Endometrial microvascular endothelial cells (primary cell): ENCODE data around the gene SEMA5A. TPM values are rescaled to one million over a fixed set of nuclear protein-coding genes. Genes with fewer than 3 reads are reported as not detected.

ENCODE experiments used
- in situ Hi-C: cut with HindIII; loops from 2 replicates; pipeline ENCODE4 v1.10.0; 2017; ENCODE audit warnings: low sequenced_read_pairs, low pct_unique_long_range_greater_than_20kb; ENCODE audit errors: inconsistent ontology term
- total RNA-seq: library from RNA; depleted of rRNA; stranded (reverse); fragments of >200 nt; gene quantifications from one replicate; pipeline ENCODE4 v1.2.3, GENCODE V29; 2015; ENCODE audit errors: inconsistent ontology term

Gene SEMA5A
- total RNA-seq, 1 donor from 2014 or later: 0.37 TPM

DNA sequence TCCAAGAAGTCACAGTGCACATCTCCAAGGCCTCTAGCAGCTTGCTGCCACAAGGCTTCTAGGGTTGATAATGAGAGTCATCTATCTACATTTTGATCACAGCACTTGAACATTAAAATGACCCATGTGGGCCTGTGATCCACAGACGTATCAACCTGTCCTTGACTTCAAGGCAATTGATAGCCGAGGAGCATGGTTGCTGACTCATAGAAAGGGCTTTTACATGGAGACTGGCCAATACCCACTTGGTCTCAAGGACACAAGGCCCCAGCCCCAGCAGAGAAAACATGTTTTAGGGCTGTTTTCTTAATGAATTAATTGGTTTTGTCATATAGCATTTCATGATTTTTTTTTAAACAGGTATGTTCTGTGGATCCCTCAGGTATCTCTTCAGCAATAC, 314.0 kb downstream of the SEMA5A start:
- in situ Hi-C loops: no loop called here

DNA sequence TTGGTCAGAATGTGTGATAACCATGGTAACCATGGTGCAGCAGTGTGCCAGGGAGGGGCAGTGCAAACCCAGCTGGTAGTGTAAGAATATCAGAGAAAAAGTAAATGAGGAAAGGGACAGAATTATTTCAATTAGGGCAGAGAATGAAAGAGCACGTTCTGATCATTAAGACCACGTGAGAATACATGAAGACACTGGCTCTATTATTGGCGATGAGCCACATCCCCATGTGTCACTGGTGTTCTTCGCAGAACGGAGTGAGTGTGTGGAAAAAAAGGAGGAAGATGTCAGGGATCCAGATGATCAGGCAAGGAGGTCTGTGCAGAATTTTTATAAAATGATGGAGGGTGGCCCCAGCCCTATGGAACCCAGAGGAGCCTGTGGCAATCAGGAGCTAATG, 315.5 kb downstream of the SEMA5A start:
- in situ Hi-C loops: no loop called here

GRCh38 chr5:9226016-9226536, 319.8 kb downstream of the SEMA5A start:
- in situ Hi-C loops: no loop called here

GRCh38 chr5:9222054-9222976, 323.6 kb downstream of the SEMA5A start:
- in situ Hi-C loops: no loop called here

DNA sequence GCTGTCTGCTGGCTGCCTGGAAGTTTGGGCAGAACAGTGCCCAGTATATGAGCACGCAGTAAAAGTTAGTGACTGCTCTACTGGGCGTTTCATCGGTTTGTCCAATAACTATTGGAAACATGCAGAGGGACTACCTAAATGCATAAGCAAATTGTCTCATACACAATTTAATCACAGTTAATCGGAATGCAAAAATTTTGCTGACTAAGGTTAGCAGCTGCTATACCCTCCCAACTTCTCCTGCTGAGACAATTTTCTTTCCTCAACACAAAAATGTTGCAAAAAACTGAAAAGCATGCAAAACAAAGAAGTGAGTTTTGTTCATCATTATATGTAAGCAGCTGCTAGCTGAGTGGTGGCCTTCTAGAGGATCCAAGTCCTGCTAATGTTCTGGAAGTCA, 327.5 kb downstream of the SEMA5A start:
- in situ Hi-C loops: no loop called here

GRCh38 chr5:9212605-9213004, 333.3 kb downstream of the SEMA5A start:
- in situ Hi-C loops: no loop called here

DNA sequence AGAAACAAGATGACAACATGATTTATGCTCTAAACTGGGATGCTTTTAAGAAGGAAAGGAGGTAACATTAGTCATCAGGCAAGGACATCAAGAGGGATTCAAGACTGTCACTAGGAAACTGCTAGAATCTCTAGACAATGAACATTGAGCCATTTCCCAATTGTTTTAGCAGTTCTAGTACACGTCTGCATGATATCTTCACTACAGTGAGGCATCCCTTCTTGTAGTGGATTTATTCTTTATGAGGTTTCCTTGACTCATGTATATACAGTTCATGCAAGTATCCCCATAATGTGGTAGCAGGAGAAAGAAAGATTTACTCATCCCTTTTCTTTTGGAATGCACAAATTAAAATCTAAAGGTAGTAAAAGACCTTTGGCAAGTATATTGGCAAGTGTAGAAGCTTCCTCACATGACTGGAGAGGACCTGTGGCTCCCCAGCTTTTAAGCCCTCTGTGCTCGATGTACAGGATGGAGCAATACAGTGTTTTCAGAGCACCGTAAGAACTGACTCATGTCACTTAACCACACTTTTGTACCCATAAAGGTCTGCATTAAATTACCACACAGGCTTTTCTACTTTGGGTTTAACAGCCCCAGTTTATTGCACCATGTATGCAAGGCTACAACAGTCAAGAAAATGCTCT, 335.9 kb downstream of the SEMA5A start:
- in situ Hi-C loops: no loop called here

DNA sequence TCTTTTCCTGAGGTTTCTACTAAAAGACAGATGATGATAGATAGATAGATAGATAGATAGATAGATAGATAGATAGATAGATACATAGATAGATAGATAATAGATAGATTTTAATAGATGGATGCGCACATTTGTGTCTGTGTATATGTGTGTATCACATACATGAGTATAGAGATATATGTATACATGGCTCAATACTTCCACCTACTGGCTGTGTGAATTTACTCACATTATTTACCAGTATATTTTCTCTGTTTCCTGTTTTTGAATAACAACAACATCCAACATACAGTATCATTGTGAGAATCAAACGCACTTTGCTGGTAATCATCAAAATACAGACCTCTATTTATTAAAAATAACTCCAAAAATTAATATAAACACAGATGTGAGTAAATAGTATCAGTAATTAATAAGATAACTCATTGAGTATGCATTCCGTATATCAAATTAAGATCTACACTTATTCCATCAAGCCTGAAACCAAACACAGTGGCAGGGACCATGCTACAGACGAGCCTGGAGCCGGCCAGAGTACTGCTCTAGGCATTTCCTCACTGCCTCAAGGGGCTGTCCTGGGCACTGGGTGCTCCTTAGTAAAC, 338.0 kb downstream of the SEMA5A start:
- in situ Hi-C loops: no loop called here

GRCh38 chr5:9202636-9203035, 343.2 kb downstream of the SEMA5A start:
- in situ Hi-C loops: no loop called here

DNA sequence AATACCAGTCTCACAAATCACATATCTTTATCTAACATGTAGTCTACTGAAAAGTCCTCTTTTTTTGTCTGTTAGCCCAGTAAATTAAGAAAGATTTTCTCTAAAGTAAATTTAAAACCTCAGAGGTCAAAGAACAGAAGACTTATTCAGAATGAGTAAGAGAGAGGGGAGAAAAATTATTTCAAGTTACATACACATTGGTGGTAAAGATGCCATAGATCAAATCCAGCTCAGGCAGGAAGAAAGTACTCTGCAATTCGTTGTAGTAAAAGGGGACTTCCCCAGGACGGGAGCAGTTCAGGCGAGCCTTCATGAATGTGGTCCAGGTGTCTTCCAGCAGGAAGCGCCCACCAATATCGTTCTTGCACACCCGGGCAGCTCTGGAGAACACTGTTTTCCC, 344.1 kb downstream of the SEMA5A start:
- in situ Hi-C loops: no loop called here

GRCh38 chr5:9201011-9201410, 344.9 kb downstream of the SEMA5A start:
- in situ Hi-C loops: no loop called here

- in situ Hi-C loops: no loop called here
Measured at GRCh38 chr5:9198394-9198793, 347.5 kb downstream of the SEMA5A start.

- in situ Hi-C loops: no loop called here
Measured at GRCh38 chr5:9197881-9198260, 348.0 kb downstream of the SEMA5A start.

- in situ Hi-C loops: no loop called here
Measured at GRCh38 chr5:9196403-9197227, 349.3 kb downstream of the SEMA5A start.

- in situ Hi-C loops: no loop called here
Measured at GRCh38 chr5:9194509-9194908, 351.4 kb downstream of the SEMA5A start.

DNA sequence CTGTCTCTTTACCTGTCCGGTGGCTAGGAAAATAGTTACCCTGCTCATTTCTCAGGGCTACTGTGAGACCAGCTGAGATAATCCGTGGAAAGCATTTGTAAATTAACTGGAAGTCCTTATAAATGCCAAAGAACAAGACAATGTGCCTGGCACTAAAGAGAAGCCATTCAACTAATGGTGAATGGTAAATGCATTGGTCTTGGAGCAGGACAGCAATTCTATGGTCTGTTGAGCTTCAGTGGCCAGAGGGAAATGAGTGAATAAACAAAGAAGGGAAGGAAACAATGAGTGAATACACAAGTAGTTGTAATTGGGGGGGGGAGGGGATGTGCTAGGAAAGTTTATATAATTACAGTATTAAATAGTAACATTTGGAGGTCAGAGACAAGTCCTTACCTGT, 353.6 kb downstream of the SEMA5A start:
- in situ Hi-C loops: no loop called here

GRCh38 chr5:9189681-9190080, 356.2 kb downstream of the SEMA5A start:
- in situ Hi-C loops: no loop called here

- in situ Hi-C loops: no loop called here
Measured at GRCh38 chr5:9188956-9189355, 356.9 kb downstream of the SEMA5A start.

GRCh38 chr5:9188131-9188530, 357.7 kb downstream of the SEMA5A start:
- in situ Hi-C loops: no loop called here
